GM04504 (cell line): ENCODE measurements around the gene ARRB1.

Experiments used
- DNase-seq: peaks from one replicate; pipeline ENCODE4 v3.0.0-alpha.2; 2012; ENCODE audit warnings: low read depth

The ARRB1 gene

GRCh38 chr11:75301601-75302345 is 49.7 kb downstream of the ARRB1 start:
- DNase-seq = no peak

- DNase-seq = no peak
Observed at GRCh38 chr11:75301131-75301530, 50.3 kb downstream of the ARRB1 start.

DNA sequence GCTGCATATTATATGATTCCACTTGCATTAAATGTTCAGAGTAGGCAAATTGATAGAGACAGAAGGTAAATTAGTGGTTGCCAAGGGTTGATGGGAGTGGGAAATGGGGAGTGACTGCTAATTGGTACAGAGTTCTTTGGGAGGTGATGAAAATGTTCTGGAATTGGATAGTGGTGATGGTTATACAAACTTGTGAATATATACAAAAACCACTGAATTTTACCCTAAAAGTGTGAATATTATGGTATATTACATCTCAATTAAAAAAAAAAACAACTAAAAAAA is 52.5 kb downstream of the ARRB1 start:
- DNase-seq = no peak

DNA sequence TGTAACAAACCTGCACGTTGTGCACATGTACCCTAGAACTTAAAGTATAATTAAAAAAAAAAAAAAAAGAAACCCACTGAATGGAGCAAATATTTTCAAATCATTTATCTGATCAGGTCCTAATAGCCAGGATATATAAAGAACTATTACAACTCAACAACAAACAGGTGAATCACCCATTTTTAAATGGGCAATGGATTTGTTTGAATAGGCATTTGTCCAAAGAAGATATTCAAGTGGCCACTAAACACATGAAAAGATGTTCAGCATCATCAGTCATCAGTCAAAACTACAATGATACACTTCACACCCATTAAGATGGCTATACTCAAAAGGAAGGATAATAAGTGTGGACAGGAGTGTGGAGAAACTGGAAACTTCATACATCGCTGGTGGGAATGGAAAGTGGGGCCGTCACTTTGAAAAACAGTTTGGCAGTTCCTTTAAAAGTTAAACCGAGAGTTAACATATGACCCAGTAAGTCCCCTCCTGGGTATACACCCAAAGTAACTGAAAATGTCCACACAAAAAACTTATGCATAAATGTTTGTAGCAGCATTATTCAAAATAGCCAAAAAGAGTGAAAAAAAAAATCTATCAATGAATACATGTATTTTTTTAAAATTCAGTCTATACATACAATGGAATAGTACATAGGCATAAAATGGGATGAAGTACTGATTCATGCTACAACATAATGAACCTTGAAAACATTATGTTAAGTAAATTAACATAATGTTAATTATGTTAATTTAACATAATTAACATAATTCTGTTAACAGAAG is 53.1 kb downstream of the ARRB1 start:
- DNase-seq = no peak

DNA sequence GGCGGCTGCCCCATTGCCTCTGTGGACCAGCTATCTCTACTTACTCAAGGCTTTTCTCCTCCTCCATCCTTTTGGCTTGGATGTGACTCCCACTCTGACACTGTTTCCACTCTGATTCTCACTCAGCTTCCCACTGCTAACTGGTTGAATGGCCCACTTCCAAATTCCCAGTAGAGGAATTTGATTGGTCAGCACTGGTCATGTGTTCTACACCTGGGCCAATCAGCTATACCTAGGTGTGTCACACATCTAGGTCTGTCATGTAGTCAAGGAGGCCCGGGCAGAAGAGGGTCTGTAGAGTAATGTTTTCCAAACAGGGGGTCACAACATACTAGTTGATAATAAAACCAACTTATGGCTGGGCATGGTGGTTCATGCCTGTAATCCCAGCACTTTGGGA is 57.6 kb downstream of the ARRB1 start:
- DNase-seq = no peak

DNA sequence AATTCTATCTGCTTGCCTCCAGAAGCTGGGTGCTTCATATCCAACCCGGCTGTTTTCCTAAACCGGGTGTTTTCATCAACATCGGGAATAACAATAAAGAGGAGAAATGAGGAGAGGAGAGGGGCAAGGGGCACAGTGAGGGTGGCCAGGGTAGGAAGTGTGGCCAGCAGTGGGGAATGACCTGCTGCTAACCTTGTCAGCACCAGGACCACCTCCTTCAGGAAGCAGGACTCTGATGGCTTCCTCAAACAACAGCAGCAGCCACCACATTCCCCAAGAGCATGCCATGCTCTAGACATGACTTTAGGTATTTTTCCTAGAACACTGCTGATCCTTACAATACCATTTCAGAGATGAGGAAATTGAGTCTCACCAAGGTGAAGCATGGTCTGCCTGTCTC is 58.5 kb downstream of the ARRB1 start:
- no peak for DNase-seq

- no peak for DNase-seq
Observed at GRCh38 chr11:75291741-75292140, 59.7 kb downstream of the ARRB1 start.

DNA sequence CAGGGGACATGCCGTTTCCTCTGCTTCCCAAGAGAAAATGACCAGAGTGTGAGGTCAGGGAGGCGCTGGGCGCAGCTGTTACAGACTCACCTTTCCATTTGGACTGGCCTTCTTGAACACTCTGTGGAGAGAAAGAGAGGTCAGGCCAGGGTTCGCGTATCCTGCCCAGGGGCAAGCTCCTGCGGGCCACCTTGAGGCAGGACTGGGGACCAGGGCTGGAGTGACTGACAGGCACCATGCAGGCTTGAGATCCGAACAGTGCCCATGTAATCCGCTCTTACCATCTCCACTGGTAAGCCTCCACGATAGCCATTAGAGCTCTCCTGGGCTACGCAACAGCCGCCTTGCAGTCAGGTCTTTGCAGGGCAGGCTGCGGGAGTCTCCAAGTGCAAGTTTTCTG is 61.5 kb downstream of the ARRB1 start:
- DNase-seq = no peak

- no peak for DNase-seq
Observed at GRCh38 chr11:75289511-75289760, 62.0 kb downstream of the ARRB1 start.

GRCh38 chr11:75287579-75287978 is 63.9 kb downstream of the ARRB1 start:
- no peak for DNase-seq

DNA sequence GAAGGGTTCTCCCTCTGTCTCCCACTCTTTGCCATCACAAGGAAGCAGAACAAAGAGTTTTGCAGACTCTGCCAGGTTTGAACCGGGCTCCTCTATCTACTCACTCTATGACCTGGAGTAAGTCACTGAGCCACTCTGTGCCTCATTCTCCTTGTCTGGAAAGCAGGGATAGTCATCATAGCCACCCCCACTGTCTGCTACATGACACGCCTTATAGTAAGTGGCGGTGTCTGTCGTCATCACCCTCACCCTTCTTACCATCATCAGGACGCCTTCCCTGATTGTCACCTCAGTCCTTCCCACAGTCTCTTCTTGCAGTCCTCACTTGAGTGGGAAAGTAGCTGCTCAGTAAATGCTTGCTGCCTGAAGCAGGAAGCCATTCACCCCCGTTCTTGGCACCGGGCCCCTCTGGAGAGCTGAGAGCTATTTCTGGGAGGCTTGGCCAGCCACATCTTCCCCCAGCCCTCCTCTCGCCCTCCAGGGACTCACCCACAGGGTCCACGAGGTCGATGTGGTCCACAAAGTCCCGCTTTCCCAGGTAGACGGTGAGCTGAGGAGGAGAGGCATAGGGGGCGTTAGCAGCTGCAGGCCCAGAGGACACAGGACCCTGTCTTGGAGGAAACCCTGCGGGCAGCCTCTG is 64.5 kb downstream of the ARRB1 start:
- DNase-seq = no peak

GRCh38 chr11:75285776-75286360 is 65.6 kb downstream of the ARRB1 start:
- DNase-seq = no peak

DNA sequence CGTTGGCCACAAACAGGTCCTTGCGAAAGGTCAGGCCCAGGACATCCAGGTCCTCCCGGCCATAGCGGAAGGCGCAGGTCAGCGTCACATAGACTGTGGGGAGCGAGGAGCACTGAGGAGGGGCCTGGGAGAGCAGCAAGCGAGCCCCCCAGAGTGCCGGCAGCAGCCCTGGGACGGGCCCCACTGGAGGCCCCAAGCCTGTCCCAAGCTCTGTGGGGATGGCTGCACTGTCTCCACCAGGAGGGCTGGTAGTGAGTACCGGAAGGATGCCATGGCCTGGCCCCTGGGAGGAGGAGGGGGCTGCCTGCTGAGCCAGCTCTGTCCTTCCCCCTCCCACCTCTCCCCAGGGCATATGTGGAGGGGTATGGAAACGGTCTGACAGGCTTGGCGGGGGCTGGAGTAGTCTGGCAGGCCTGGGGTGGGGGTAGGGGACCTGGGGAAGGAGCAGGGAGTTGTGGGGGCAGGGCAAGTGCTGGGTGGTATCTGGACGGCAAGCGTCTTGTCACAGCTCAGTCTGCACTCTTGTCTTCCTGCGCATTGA is 68.0 kb downstream of the ARRB1 start:
- no peak for DNase-seq

DNA sequence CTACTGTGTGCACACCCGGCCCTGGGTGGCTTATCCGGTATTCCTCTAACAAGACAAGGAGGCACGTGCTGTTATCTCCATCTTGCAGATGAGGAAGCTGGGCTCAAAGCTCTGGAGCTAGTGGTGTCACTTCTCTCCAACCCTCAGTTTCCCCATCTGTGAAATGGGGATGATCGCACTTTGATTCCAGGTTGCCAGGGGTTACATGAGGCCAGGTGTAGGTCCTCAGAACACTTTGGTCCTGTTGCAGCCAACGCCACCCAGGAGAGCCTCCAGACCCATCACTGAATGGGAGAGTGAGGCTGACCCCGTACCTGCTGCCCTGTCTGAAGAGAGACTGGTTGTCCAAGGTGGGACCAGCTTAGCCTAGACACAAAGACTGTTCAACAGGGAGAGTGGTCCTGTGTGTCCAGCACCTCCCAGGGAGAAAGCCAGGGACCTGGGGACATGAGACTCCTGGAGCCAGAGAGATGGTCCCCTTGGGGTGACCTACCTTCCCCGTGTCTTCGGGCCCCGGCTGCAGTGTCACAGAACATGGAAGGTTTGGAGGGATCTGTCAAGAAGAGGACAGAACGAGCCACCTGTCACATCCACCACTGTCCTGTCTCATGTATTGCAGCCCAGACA is 69.9 kb downstream of the ARRB1 start:
- no peak for DNase-seq

GRCh38 chr11:75280770-75281468 is 70.5 kb downstream of the ARRB1 start:
- no peak for DNase-seq

DNA sequence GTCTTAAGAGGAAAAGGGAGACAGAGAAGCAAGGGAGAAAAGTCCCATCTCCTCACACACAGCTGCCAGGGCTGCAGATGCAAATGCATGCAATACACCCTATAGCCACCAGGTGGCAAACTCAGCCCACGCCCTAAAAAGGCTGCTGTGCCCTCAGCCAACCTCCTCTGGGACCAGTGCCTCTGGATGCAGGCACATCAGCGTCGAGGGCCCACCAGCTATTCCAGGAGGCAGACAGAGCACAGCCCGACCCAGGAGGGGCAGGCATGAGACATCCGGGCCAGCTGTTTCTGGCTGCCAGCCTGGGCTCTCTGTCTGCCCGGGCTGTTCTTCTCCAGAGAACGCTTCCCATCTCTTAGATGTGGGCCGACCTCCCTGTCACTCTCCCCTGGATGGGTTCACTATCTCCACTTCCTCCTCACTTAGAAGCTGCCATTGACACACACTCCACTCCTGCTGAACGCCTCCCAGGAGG is 71.2 kb downstream of the ARRB1 start:
- no peak for DNase-seq

DNA sequence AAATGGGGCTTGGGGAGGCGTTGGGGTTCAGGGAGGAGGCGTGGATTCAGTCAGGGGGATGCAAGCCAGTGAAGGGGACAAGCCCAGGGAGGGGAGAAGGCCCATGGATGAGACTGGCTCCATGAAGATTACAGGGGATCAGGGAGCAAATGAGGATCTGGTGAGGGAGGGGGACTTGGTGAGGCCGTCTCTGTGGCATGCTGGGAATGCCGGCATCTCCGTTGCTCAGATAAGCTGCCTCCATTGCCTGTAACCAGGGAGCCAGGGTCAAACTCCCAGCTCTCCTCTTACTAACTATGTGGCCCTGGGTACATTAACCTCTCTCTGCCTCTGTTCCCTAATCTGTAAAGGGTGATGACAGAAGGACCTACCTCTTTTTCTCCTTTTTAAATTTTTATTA is 72.2 kb downstream of the ARRB1 start:
- no peak for DNase-seq

GRCh38 chr11:75277991-75278790 is 73.3 kb downstream of the ARRB1 start:
- no peak for DNase-seq

- DNase-seq = no peak
Observed at GRCh38 chr11:75277211-75277805, 74.2 kb downstream of the ARRB1 start.

GRCh38 chr11:75276686-75277085 is 74.8 kb downstream of the ARRB1 start:
- no peak for DNase-seq

- DNase-seq = no peak
Observed at GRCh38 chr11:75276186-75276585, 75.3 kb downstream of the ARRB1 start.
